MM.1S (cell line): ENCODE data around the gene ZNF548.

Experiments used
- DNase-seq: peaks from one replicate; pipeline ENCODE4 v3.0.0-alpha.2; 2015
- H2AFZ ChIP-seq: fragments of 300-600 bp; sonication (generic); 2 replicates; pipeline ENCODE4 v1.6.0; 2016; ENCODE audit warnings: antibody characterized with exemption, low read length
- H3F3A ChIP-seq: fragments of 300-600 bp; sonication (generic); 2 replicates; pipeline ENCODE4 v1.6.1; 2016; ENCODE audit warnings: mild to moderate bottlenecking, antibody characterized with exemption, low read length, moderate library complexity, mixed read lengths; ENCODE audit not compliant: insufficient read depth
- H3K27ac ChIP-seq: fragments of 300-600 bp; sonication (generic); 2 replicates; pipeline ENCODE4 v1.5.1; 2016; ENCODE audit warnings: mild to moderate bottlenecking, low read length
- H3K27me3 ChIP-seq: fragments of 300-600 bp; sonication (generic); replicated peaks from 2 replicates; pipeline ENCODE4 v1.6.0; 2016; ENCODE audit warnings: low read length; ENCODE audit not compliant: insufficient read depth
- H3K36me3 ChIP-seq: fragments of 300-600 bp; sonication (generic); replicated peaks from 2 replicates; pipeline ENCODE4 v1.6.1; 2016; ENCODE audit warnings: mild to moderate bottlenecking, low read length, mixed read lengths; ENCODE audit not compliant: insufficient read depth
- H3K4me1 ChIP-seq: fragments of 300-600 bp; sonication (generic); 2 replicates; pipeline ENCODE4 v1.6.1; 2016; ENCODE audit warnings: low read length, mixed read lengths
- H3K4me2 ChIP-seq: fragments of 300-600 bp; sonication (generic); 2 replicates; pipeline ENCODE4 v1.6.0; 2016; ENCODE audit warnings: low read depth, low read length
- H3K4me3 ChIP-seq: fragments of 300-600 bp; sonication (generic); 2 replicates; pipeline ENCODE4 v1.5.1; 2016; ENCODE audit warnings: low read length, mixed read lengths
- H3K79me2 ChIP-seq: fragments of 300-600 bp; sonication (generic); 2 replicates; pipeline ENCODE4 v1.6.1; 2016; ENCODE audit warnings: mixed run types, low read length, mixed read lengths
- H3K9ac ChIP-seq: fragments of 300-600 bp; sonication (generic); 2 replicates; pipeline ENCODE4 v1.6.1; 2016; ENCODE audit warnings: low read length, mixed read lengths
- H3K9me2 ChIP-seq: fragments of 300-600 bp; sonication (generic); replicated peaks from 2 replicates; pipeline ENCODE4 v1.6.1; 2016; ENCODE audit warnings: mild to moderate bottlenecking, low read length, mixed read lengths; ENCODE audit not compliant: insufficient read depth
- H3K9me3 ChIP-seq: fragments of 300-600 bp; sonication (generic); replicated peaks from 2 replicates; pipeline ENCODE4 v1.6.1; 2016; ENCODE audit warnings: mild to moderate bottlenecking, low read length, mixed read lengths; ENCODE audit not compliant: insufficient read depth
- H4K20me1 ChIP-seq: fragments of 300-600 bp; sonication (generic); 2 replicates; pipeline ENCODE4 v1.6.1; 2016; ENCODE audit warnings: mild to moderate bottlenecking, low read length, moderate library complexity, mixed read lengths; ENCODE audit not compliant: insufficient read depth
- CTCF ChIP-seq: fragments of 300-600 bp; sonication (generic); IDR thresholded peaks from 2 replicates; pipeline ENCODE4 v1.5.1; 2016; ENCODE audit warnings: antibody characterized with exemption, low read length, mixed read lengths
- EZH2 ChIP-seq: fragments of 300-600 bp; sonication (generic); optimal IDR thresholded peaks from 2 replicates; pipeline ENCODE3; 2017; ENCODE audit warnings: low read depth, mild to moderate bottlenecking, antibody characterized with exemption, low read length, mixed read lengths
- EZH2phosphoT487 ChIP-seq: fragments of 300-600 bp; sonication (generic); IDR thresholded peaks from 2 replicates; pipeline ENCODE4 v1.6.1; 2018; ENCODE audit warnings: antibody characterized with exemption, low read length

Gene ZNF548

GRCh38 chr19:57436417-57436816, 46.8 kb downstream of the ZNF548 start:
- no peak overlapping the region for H3K9ac ChIP-seq
- H3K9me2 ChIP-seq, result no peaks in the 10 kb centered on the region
- no peak overlapping the region for H3K27ac ChIP-seq
- peak overlapping the region; percentile 85; the same call in 1 of the 2 replicates for H3K4me3 ChIP-seq
- H3K27me3 ChIP-seq, result no peaks in the 10 kb centered on the region
- H3K9me3 ChIP-seq, result no peaks in the 10 kb centered on the region
- no peaks in the 10 kb centered on the region for H3K36me3 ChIP-seq
- H3K4me2 ChIP-seq, result peak overlapping the region; percentile 71
- TF ChIP-seq EZH2phosphoT487 (no peak), EZH2 (no peak), CTCF (no peak)
- DNase-seq, result no peak
- peaks cover 9% of the 10 kb centered on the region for H3K4me1 ChIP-seq
- H2AFZ ChIP-seq, result no peak overlapping the region
- peaks cover 52% of the 10 kb centered on the region for H3K79me2 ChIP-seq
- H3F3A ChIP-seq, result no peaks in the 10 kb centered on the region
- H4K20me1 ChIP-seq, result no peaks in the 10 kb centered on the region

- no peak overlapping the region for H3K4me3 ChIP-seq
- H3K79me2 ChIP-seq, result peaks cover 53% of the 10 kb centered on the region
- H3K4me2 ChIP-seq, result no peak overlapping the region
- DNase-seq, result no peak
- H3K9me3 ChIP-seq, result no peaks in the 10 kb centered on the region
- no peak overlapping the region for H2AFZ ChIP-seq
- peaks cover 9% of the 10 kb centered on the region for H3K4me1 ChIP-seq
- no peak overlapping the region for H3K27ac ChIP-seq
- TF ChIP-seq EZH2 (no peak), EZH2phosphoT487 (no peak), CTCF (no peak)
- no peaks in the 10 kb centered on the region for H3K27me3 ChIP-seq
- H3K36me3 ChIP-seq, result peaks cover under 1% of the 10 kb centered on the region; the same call in 1 of the 2 replicates
- no peaks in the 10 kb centered on the region for H3K9me2 ChIP-seq
- H4K20me1 ChIP-seq, result no peaks in the 10 kb centered on the region
- H3K9ac ChIP-seq, result no peak overlapping the region
- H3F3A ChIP-seq, result no peaks in the 10 kb centered on the region
Observed at GRCh38 chr19:57437931-57438330, 48.3 kb downstream of the ZNF548 start.

GRCh38 chr19:57438925-57439324, 49.3 kb downstream of the ZNF548 start:
- no peak overlapping the region for H3K27ac ChIP-seq
- H3K36me3 ChIP-seq, result peaks cover 10% of the 10 kb centered on the region; the same call in 1 of the 2 replicates
- H3K79me2 ChIP-seq, result peaks cover 53% of the 10 kb centered on the region
- TF ChIP-seq EZH2phosphoT487 (no peak), CTCF (no peak), EZH2 (no peak)
- no peaks in the 10 kb centered on the region for H3F3A ChIP-seq
- H3K4me3 ChIP-seq, result no peak overlapping the region
- H4K20me1 ChIP-seq, result no peaks in the 10 kb centered on the region
- no peaks in the 10 kb centered on the region for H3K9me2 ChIP-seq
- H2AFZ ChIP-seq, result no peak overlapping the region
- no peaks in the 10 kb centered on the region for H3K9me3 ChIP-seq
- peaks cover 9% of the 10 kb centered on the region for H3K4me1 ChIP-seq
- DNase-seq, result no peak
- H3K4me2 ChIP-seq, result no peak overlapping the region
- H3K27me3 ChIP-seq, result no peaks in the 10 kb centered on the region
- H3K9ac ChIP-seq, result no peak overlapping the region
